HUES6 (cell line): ENCODE data around the gene LAMA3.

Source experiments
- H3K27ac ChIP-seq: 2 replicates; pipeline ENCODE4 v1.7.0; 2013; ENCODE audit warnings: low read depth, mild to moderate bottlenecking, low read length, inconsistent platforms
- H3K27me3 ChIP-seq: 2 replicates; pipeline ENCODE4 v1.6.1; 2013; ENCODE audit warnings: low read length; ENCODE audit not compliant: control insufficient read depth, insufficient read depth
- H3K36me3 ChIP-seq: 2 replicates; pipeline ENCODE4 v1.6.1; 2013; ENCODE audit warnings: low read length; ENCODE audit not compliant: control insufficient read depth, insufficient read depth
- H3K4me1 ChIP-seq: 2 replicates; pipeline ENCODE4 v1.6.1; 2013; ENCODE audit warnings: low read length; ENCODE audit not compliant: control insufficient read depth, insufficient read depth
- H3K4me3 ChIP-seq: 2 replicates; pipeline ENCODE4 v1.5.1; 2013; ENCODE audit warnings: low read depth, low read length
- H3K9ac ChIP-seq: one replicate; pipeline ENCODE4 v1.6.1; 2013; ENCODE audit warnings: mild to moderate bottlenecking, low read length
- H3K9me3 ChIP-seq: 2 replicates; pipeline ENCODE4 v1.6.1; 2013; ENCODE audit warnings: low read depth, low read length; ENCODE audit not compliant: control insufficient read depth, insufficient read depth

The LAMA3 gene

GRCh38 chr18:23868136-23868785, 179.0 kb downstream of the LAMA3 start:
- no peaks in the 10 kb centered on the region for H3K27me3 ChIP-seq
- H3K4me1 ChIP-seq, result peaks cover 17% of the 10 kb centered on the region
- no peak overlapping the region for H3K27ac ChIP-seq
- H3K9me3 ChIP-seq, result no peaks in the 10 kb centered on the region
- H3K9ac ChIP-seq, result no peak overlapping the region
- no peaks in the 10 kb centered on the region for H3K36me3 ChIP-seq
- no peak overlapping the region for H3K4me3 ChIP-seq

DNA sequence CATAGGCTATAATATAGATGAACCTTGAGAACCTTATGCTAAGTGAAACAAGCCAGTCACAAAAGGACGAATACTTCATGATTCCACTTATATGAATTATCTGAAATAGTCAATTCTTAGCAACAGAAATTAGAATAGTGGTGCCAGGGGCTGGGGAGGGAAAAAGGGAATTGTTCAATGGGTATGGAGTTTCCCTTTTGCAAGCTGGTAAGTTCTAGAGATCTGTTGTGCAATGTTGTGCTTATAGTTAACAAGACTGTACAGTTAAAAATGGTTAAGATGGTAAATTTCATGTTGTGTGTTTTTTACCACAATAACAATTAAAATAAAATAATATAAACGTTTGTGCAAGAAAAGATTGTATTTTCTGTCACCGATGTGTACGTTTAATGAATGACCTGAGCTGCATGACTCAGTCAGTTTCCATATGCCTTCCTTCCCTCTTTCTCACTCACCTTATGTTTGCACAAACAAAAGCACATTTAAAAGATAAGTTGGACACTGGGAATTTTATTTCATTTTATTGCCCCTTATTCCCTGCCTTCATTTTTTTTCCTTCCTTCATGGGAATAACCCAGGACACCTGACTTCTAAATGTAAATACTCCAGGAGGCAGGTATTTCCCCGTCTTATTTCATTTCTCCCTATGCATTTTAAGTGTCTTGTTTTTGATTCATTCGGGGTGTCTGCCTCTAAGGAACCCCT, 181.6 kb downstream of the LAMA3 start:
- no peak overlapping the region for H3K27ac ChIP-seq

DNA sequence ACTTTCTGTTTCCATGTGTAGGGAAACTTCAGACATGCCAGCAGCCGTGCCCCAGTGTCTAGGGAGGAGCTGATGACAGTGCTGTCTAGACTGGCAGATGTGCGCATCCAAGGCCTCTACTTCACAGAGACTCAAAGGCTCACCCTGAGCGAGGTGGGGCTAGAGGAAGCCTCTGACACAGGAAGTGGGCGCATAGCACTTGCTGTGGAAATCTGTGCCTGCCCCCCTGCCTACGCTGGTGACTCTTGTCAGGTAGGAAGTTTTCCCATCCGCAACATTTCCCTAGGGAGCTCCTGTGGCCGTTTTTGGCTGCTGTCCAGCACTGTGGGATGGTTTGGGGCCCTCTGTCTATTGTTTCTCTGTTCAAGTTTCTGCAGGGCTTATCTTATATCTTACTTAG, 182.2 kb downstream of the LAMA3 start:
- H3K4me1 ChIP-seq, result peaks cover 15% of the 10 kb centered on the region
- H3K36me3 ChIP-seq, result no peaks in the 10 kb centered on the region
- no peak overlapping the region for H3K27ac ChIP-seq
- H3K4me3 ChIP-seq, result no peak overlapping the region
- H3K9me3 ChIP-seq, result no peaks in the 10 kb centered on the region
- H3K9ac ChIP-seq, result no peak overlapping the region
- no peaks in the 10 kb centered on the region for H3K27me3 ChIP-seq

More for the DNA sequence above, 181.6 kb downstream of the LAMA3 start:
- no peaks in the 10 kb centered on the region for H3K27me3 ChIP-seq
- no peaks in the 10 kb centered on the region for H3K36me3 ChIP-seq
- no peak overlapping the region for H3K4me3 ChIP-seq
- peaks cover 15% of the 10 kb centered on the region for H3K4me1 ChIP-seq
- H3K9me3 ChIP-seq, result no peaks in the 10 kb centered on the region
- H3K9ac ChIP-seq, result no peak overlapping the region

DNA sequence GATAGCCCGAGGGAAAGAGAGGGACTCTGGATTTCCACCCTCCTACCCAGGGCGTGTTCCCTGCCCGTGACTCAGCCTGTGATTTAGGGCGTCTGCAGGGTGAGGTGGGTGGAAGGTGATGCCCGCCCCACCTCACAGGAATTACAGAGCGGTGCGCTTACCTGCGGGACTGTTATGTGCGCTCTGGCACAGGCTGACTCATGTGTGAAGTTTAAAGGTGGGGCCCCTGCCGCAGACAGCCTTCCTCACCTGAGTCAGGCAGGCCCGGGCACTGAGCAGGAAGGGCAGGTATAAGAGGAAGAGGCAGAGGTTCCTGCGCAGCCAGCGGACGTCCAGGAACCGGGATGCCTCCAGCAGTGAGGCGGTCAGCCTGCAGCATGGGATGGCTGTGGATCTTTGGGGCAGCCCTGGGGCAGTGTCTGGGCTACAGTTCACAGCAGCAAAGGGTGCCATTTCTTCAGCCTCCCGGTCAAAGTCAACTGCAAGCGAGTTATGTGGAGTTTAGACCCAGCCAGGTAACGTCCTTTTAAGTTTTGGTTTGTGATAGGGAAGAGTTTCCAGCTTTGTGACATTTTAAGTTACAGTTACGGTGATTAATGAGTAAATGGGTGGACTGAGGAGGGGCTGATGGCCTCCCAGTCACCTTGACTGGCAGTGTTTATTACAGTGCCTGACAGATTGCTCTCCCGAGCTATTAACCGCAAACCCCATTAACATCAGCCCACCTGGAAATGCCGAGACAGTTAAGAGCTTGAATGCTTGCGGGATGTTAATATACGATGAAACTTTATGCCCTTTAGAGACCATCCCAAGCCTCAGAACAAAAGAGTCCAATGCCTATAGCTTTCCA, 183.7 kb downstream of the LAMA3 start:
- Histone ChIP-seq H3K9ac (no peak overlapping the region), H3K36me3 (no peaks in the 10 kb centered on the region), H3K27me3 (no peaks in the 10 kb centered on the region), H3K27ac (no peak overlapping the region), H3K9me3 (no peaks in the 10 kb centered on the region), H3K4me3 (no peak overlapping the region), H3K4me1 (peaks cover 15% of the 10 kb centered on the region)

DNA sequence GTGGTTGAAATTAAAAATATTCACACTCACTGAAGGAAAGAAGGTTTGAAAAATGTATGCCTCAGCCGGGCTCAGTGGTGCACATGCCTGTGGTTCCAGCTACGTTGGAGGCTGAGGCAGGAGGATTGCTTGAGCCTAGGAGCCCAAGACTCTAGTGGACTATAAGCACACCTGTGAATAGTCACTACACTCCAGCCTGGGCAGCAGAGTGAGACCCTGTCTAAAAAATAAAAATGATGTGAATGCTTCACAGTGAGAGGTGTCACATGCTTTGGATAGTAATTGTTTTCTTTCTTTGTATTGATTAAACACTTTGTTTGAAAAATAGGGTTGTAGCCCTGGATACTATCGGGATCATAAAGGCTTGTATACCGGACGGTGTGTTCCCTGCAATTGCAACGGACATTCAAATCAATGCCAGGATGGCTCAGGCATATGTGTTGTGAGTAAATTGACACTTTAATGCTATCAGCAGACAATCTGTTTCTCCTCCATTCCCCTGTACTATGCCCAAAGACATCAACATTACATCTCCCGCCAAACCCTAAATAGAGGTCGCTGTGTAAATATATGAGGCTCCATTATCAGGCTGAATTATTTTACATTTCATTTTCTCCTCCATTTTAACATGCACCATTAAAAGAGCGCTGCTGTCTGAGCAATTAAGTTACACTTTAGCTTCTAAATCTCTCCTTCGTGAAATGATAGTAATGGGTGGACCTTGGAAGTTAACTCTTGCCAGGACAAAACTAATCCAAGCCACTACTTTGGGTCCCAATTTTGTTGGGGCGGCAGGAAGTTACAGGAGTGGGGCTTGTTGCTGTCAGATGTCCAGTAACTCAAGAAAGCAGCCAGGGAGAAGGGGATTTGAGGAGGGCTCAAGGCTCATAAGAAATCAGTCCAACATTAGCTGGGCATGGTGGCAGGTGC, 187.0 kb downstream of the LAMA3 start:
- H3K9me3 ChIP-seq, result no peaks in the 10 kb centered on the region
- no peaks in the 10 kb centered on the region for H3K36me3 ChIP-seq
- peaks cover 13% of the 10 kb centered on the region for H3K4me1 ChIP-seq
- H3K4me3 ChIP-seq, result no peak overlapping the region
- H3K27me3 ChIP-seq, result no peaks in the 10 kb centered on the region
- H3K9ac ChIP-seq, result no peak overlapping the region
- no peak overlapping the region for H3K27ac ChIP-seq

- Histone ChIP-seq H3K36me3 (no peaks in the 10 kb centered on the region), H3K4me1 (peaks cover 11% of the 10 kb centered on the region), H3K9ac (no peak overlapping the region), H3K27me3 (no peaks in the 10 kb centered on the region), H3K9me3 (no peaks in the 10 kb centered on the region), H3K27ac (no peak overlapping the region), H3K4me3 (no peak overlapping the region)
Observed at GRCh38 chr18:23876921-23877320, 187.7 kb downstream of the LAMA3 start.

- H3K27me3 ChIP-seq, result no peaks in the 10 kb centered on the region
- no peaks in the 10 kb centered on the region for H3K9me3 ChIP-seq
- no peak overlapping the region for H3K27ac ChIP-seq
- H3K36me3 ChIP-seq, result no peaks in the 10 kb centered on the region
- H3K9ac ChIP-seq, result no peak overlapping the region
- H3K4me3 ChIP-seq, result no peak overlapping the region
- H3K4me1 ChIP-seq, result peaks cover 11% of the 10 kb centered on the region
Observed at GRCh38 chr18:23877371-23877770, 188.1 kb downstream of the LAMA3 start.

DNA sequence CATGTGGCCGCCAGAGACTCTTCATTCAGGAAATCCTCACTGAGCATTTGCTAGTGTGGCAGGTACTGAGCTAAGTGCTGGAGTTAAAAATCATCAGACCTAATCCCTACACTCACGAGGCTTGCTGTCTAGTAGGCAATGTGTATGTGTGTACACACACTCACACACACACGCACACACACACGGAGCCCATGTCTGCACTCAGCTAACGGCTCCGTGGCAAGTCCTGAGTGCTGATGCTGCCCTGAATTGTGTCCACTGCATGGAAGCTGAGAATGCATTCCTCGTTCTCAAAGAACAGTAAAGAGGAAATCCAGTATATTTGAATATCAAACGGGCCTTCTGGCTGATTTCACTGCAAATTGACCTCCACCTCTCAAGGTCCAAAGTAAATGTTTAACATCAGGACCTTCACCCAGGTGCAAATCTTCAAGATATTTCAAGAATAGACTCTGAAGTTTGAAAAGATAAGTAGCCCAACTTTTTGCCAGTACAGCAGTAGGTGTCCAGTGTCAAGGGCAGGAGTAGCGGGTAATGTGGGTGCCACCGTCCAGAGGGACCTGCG, 189.2 kb downstream of the LAMA3 start:
- peaks cover 1% of the 10 kb centered on the region for H3K4me1 ChIP-seq

DNA sequence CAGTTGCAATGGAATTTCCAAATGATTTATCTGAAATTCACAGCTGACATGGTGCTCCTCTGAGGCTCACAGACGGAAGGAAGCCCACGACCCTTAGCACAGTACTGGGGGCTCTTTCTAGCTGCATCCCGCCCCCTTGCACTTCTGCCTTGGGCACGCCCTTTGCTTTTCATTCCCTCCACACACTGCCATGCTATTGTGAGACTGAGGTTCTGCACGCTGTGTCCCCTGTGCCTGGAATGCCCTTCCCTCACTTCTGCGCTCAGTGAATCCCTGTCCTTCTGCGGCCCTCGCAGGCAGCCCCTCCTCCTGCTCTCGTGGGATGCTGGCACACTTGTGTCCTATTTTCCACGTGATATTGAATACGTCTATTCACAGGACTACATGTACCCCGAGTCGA, 189.9 kb downstream of the LAMA3 start:
- H3K9ac ChIP-seq, result no peak overlapping the region
- H3K4me3 ChIP-seq, result no peak overlapping the region
- no peaks in the 10 kb centered on the region for H3K36me3 ChIP-seq
- peaks cover 2% of the 10 kb centered on the region; the same call in 1 of the 2 replicates for H3K4me1 ChIP-seq
- no peaks in the 10 kb centered on the region for H3K9me3 ChIP-seq
- H3K27ac ChIP-seq, result no peak overlapping the region
- H3K27me3 ChIP-seq, result no peaks in the 10 kb centered on the region

More for the DNA sequence above, 189.2 kb downstream of the LAMA3 start:
- Histone ChIP-seq H3K9me3 (no peaks in the 10 kb centered on the region), H3K9ac (no peak overlapping the region), H3K4me3 (no peak overlapping the region), H3K36me3 (no peaks in the 10 kb centered on the region), H3K27me3 (no peaks in the 10 kb centered on the region), H3K27ac (no peak overlapping the region)

DNA sequence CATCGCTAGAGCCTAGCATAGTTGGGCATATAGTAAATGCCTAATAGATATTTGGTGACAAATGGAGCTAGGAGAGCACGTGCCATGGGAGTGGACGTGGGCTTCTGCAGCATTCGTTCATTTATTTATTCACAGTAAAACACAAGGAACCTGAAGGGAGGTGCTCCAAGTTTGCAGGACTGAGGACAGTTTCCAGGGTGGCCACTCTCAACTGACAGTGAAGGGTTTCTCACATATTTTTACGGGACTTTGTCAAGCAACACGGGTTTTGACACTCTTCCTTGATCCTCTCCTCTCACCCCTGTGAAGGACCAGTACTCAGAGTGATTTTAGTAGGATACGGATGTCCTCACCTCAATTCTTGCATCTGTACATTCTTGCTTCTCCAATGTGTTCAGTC, 190.3 kb downstream of the LAMA3 start:
- Histone ChIP-seq H3K36me3 (no peaks in the 10 kb centered on the region), H3K27ac (no peak overlapping the region), H3K4me1 (peaks cover 6% of the 10 kb centered on the region)

More for the DNA sequence above, 190.3 kb downstream of the LAMA3 start:
- Histone ChIP-seq H3K9me3 (no peaks in the 10 kb centered on the region), H3K4me3 (no peak overlapping the region), H3K27me3 (no peaks in the 10 kb centered on the region), H3K9ac (no peak overlapping the region)
